K562 (cell line): Measurements from ENCODE around the gene BANK1.

Experiments
- CHD1 ChIP-seq: fragments of 200-600 bp; sonication (generic); IDR thresholded peaks from one replicate; pipeline ENCODE4 v1.6.1; 2012; ENCODE audit warnings: mild to moderate bottlenecking, moderate library complexity, low read length, inconsistent platforms
- MXD1 ChIP-seq: fragments of 250-450 bp; sonication (Bioruptor Pico); IDR thresholded peaks from 2 replicates; pipeline ENCODE4 v1.8.0; 2021; ENCODE audit warnings: borderline replicate concordance, mild to moderate bottlenecking, moderate library complexity; ENCODE audit not compliant: poor library complexity, severe bottlenecking
- POLR2A ChIP-seq: fragments of 450-650 bp; conservative IDR thresholded peaks from 2 replicates; pipeline ENCODE4 v1.6.1; 2016
- SMARCA4 ChIP-seq: fragments of 450-650 bp; IDR thresholded peaks from 2 replicates; pipeline ENCODE4 v1.6.1; 2016
- ZNF232 ChIP-seq: sonication (generic); formaldehyde crosslinking; IDR thresholded peaks from 2 replicates; pipeline ENCODE4 v1.8.0; 2022; ENCODE audit warnings: mild to moderate bottlenecking, missing genetic modification reagents

GRCh38 chr4:101952985-101953384, 162.5 kb downstream of the BANK1 start:
- TF ChIP-seq ZNF232 (CRISPR knock-in tag): no peak
- no peak for TF ChIP-seq SMARCA4
- no peak for TF ChIP-seq POLR2A
- no peak for TF ChIP-seq MXD1 (CRISPR knock-in tag)
- TF ChIP-seq CHD1: no peak
